Stimulated activated CD4-positive, alpha-beta T cell treated with anti-CD3 and anti-CD28 coated beads, Interleukin-2, amount 100 ng/mL, for 48 hours (primary cell): Measurements from ENCODE around the gene USP2.

ENCODE experiments used
- DNase-seq, 2 donors: peaks; one replicate each; pipeline ENCODE4 v3.0.0-alpha.2; 2020

Gene USP2

DNA sequence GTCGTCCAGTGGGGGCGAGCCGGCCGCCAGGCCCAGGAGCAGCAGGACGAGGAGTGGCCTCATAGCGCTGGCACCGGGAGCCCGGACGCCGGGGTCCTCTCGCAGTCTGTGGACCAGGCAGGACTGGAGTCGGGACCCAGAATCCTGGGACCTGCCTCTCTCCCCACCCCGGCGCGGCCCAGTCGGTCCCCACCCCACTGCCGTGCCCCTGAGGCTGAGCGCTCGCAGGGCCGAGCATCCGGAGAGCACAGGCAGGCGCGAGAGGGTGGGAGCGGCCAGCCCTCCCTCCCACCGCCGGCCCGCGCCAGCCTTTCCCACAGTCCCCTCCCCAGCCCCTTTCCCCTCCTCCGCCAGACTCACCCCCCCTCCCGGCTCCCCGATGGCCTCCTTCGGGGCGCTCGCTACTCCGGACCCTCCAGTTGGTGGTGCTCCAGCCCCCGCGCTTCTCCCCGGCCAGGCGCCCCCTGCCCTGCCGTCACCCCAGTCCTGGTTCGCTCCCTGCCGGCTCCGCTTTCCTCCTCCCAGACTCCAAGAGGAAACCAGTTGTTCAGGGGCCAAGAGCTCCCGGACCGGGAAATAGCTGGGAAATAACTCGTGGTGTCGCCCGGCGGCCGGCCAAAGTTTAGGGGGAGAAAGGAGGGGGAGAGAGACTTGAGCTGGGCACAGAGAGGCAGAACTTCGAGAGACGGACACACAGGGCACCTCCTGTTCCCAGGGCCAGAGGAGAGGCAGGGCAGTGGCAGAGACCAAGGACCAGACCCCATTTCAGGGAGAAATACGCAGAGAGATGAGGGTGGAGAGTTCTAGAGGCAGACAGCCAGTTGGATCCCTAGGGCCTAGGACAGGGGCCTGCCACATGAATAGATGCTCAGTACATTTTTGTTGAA lies 40.9 kb downstream of the USP2 start, which contains the start of gene C1QTNF5:
TSS of gene C1QTNF5 (minus strand) at position 549 of the 887 bp plus-strand sequence. CDS start at position 63, 486 bp downstream.
- no peak for DNase-seq

DNA sequence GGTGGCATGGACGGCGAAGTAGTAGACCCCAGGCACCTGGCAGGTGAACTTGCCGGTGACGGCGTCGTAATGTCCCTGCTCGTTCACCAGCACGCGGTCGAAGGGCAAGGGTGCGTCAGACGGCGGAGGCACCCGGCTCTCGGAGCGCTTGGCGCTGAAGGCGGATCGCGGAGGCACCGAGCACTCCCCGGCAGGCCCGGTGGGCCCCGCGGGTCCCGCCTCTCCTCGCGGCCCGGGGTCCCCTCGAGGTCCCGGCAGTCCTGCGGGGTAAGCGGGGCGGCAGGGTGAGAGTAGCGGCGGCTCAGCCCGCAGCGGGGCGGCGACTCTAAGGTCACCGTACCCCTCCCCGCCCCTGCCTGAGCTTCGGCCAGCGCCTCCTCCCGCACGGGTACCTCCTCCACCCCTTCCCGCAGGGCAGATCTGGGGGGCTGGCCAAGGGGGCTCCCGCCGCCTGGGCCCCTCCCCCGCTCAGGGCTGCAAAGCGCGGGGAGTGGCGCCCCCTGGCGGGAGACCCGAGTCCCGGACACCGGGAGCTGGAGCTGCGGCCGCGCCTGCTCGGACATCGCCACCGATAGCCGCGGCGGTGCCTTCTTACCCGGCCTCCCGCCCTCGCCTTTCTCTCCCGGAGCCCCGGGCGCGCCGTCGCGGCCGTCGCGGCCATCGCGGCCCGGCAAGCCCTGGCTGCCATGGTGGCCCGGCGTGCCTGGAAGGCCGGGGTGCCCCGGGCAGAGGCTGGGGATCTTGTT lies 41.7 kb downstream of the USP2 start:
- DNase-seq: no peak

DNA sequence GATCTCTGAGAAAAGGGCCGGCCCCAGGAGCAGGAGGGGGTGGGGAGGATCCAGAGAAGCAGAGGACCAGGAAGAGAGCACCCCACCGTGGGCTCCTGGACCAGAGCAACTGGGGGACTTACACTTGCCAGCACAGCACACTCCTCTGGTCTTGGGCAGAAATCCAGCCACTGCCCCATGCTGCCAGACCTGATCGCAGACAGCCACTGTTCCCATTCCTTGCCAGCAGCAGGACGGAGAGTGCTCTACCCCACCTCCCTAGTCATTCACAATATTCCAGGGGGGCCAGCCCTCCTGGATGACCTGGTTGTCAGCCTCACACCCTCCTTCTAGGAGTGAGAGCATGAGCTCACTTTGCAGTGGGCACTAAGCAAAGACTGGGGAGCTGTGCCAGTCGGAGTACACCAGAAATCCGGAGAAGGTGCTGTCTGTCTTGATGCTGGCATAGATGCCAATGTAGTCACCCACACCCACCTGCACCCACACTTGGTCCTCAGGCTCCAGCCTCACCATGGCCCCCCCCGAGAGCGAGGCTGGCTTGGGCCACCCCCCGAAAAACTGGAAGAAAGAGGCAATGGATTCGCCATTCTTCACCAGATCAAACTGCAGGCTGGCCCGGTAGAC lies 42.4 kb downstream of the USP2 start:
- DNase-seq: no peak

DNA sequence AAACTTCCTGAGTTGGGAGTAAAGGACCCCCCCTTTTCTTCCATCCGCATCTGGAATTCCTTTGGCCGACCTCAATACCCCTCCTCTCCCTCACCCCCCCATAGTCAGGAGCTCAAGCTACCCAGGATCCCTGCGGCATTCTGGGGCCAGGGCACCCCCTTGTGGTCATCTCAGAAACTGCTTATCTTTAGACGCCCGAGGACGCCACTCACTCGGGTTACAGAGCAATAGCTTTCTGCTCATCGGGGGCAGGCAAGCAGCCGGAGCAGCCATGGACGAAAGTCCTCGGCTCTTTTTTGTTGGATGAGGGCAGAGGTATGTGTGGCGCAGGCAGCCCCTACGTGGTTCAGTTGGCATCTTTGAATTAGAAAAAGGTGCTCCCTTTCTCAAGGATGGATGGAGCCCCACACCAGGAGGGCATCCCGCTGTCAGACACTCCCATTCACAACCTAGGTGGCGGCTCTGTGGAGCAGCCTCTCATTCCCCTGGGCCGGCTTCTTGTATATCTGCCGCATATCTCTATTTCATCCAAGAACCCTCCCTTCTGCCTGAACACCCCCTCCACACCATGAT lies 43.1 kb downstream of the USP2 start:
- peak; percentile 70 to 79 for DNase-seq

DNA sequence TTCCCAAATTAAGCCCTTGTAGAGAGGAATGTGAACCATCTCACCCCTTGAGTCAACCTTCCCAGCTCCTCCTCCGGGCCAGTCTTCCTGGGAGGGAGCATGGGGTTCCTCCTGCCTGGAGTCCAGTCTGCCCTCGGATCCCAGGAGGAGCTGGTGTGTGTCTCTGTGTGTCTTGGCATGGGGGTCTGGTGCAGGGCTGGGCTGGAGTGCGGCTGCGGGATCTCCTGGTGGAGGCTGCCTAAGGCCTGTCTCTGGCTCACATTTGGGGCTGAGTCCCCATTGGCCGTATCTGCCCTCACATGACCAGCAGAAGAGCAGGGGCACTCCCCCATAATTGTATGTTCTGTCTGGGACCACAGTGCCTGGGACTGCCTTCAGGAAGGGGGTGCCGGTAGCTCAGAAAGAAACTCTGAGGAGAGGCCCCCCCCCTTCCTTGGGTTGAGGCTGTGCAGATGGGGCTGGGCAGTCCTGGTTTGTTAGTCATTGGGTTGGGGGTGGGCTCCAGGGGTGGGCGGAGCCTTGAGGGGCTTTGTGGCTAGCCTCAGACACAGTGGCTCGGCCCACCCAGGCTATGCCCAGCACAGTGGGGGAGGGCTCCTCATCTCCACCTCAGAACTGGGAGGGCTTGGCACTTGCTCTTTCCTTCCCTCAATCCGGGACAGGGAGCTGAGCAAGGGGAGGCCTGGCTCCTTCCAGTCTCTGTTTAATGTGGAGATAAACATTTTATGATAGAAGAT lies 43.7 kb downstream of the USP2 start:
- no peak for DNase-seq

DNA sequence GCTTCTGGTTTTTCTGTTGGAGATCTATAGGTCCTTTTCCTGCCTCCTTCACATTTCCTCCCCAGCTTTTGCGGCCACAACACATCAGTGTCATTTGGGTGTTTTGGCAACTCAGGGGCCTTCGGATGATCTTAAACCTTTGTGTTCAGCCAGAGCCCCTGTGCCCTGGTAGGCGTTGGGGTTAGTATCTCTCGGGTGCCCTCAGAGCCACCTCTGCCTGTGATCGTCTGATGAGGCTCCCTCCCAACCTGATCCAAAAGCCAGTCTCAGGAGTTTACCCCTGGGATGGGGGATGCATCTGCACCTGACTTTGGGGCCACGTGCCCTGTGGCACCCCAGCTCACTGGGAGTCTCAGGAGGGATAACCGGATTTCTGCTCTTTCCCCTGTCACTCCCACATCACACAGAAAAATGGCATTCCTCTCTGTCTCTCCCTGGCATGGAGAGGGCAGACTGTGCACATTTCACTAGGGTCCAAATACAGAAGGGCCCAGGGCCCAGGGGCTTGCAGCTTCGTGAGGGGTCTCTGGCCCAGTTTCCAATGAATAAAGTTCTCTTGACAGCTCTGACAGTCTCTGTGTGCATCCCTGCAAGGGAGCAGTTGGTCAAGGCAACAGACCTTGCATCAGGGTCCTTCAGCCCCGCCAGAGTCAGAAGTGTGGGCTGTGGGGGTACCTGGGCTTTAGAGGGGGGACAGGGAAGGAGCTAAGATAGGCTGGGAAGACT lies 44.6 kb downstream of the USP2 start:
- DNase-seq: no peak

DNA sequence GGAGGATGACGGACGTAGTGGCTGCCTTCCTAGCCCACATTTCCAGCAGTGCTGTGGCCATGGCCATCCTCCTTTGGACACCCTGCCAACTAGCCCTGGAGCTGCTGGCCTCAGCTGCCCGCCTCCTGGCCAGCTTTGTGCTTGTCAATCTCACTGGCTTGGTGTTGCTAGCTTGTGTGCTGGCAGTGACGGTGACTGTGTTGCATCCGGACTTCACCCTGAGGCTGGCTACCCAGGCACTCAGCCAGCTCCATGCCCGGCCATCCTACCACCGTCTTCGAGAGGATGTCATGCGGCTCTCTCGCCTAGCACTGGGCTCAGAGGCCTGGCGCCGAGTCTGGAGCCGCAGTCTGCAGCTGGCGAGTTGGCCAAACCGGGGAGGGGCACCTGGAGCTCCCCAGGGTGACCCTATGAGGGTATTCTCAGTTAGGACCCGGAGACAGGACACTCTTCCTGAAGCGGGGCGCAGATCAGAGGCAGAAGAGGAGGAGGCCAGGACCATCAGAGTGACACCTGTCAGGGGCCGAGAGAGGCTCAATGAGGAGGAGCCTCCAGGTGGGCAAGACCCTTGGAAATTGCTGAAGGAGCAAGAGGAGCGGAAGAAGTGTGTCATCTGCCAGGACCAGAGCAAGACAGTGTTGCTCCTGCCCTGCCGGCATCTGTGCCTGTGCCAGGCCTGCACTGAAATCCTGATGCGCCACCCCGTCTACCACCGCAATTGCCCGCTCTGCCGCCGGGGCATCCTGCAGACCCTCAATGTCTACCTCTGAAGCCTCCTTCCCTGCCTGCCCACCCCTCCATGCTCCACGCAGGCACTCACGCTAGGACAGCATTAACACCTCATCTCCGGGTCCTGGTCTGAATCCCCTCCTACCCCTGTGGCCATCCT lies 45.6 kb downstream of the USP2 start:
- no peak for DNase-seq

DNA sequence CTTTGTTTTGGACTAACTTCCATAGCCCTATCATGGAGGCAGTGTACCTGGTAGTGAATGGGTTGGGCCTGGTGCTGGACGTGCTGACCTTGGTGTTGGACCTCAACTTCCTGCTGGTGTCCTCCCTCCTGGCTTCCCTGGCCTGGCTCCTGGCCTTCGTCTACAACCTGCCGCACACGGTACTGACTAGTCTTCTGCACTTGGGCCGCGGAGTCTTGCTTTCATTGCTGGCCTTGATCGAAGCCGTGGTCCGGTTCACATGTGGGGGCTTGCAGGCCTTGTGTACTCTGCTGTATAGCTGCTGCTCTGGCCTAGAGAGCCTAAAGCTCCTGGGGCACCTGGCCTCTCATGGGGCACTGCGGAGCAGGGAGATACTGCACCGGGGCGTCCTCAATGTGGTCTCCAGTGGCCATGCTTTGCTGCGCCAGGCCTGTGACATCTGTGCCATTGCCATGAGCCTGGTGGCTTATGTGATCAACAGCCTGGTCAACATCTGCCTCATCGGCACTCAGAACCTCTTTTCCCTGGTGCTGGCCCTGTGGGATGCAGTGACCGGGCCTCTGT lies 46.3 kb downstream of the USP2 start:
- no peak for DNase-seq

DNA sequence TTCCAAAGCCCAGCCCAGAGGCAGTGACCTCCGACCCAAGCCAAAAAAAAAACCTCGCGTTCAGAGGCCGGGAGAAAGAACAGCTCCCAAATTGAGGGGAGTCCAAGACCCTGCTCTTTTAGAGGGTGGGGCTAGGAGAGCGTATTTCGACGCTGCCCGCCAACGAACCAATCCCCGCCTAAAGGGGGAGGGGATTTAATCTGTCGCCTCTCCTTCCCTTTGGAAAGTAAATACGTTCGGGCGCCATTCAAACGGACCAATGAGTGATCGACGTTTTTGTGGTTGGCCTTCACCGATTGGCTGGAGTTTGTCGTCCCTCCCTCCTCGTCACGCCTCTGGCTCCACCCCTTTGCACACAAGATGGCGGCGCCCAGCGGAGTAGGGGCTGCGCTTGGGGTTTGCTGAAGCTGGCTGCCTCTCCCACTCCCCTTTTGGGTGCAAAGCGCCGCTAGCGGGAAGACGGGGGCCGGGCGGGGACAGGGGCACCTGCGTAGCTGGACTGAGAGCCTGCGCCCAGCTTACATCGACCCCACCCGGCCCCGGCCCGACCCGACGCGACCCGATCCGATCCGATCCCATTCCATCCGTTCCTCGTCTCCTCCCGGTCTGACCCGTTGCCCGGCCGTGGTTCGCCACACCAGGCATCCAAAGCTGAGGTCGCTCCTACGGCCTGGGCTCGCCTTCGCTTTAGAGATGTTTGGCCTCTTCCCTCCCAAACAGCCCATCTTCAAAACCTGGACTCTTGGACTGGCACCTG lies 47.1 kb downstream of the USP2 start, which contains the start of gene RNF26:
TSS of gene RNF26 (plus strand) at position 354 of the 757 bp plus-strand sequence. CDS start 596 bp downstream, outside the sequence.
- peak; percentile 85 to 90 for DNase-seq

DNA sequence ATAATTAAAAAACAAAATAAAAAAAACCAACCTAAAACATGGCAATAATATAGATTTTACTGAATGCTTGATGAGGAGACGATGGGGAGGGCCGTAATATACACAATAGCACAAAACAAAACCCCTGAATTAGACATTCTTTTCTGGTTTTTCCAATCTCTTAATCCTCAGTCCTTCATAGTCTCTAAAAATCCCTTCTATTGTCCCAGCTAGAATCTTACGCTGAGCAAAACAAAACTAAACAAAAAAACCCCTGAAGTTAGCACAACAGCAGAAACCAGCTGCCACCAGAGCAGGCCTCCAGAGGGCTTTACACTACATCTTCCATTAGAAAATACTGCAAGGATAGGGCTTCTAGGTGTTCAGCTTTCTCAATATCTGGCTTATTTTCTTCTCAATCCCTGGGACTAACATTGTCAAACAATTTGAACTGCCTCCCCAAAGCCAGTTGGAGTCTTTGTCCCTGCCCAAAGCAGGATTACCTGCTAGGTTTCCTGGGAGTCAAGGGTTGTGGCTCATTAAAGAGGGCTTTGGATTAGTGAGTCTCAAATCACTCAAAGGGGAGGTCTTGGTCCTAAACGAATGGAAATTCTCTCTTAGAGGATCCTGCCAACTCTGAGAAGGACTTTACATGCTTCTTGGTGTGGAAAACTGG lies 49.3 kb downstream of the USP2 start:
- no peak for DNase-seq

DNA sequence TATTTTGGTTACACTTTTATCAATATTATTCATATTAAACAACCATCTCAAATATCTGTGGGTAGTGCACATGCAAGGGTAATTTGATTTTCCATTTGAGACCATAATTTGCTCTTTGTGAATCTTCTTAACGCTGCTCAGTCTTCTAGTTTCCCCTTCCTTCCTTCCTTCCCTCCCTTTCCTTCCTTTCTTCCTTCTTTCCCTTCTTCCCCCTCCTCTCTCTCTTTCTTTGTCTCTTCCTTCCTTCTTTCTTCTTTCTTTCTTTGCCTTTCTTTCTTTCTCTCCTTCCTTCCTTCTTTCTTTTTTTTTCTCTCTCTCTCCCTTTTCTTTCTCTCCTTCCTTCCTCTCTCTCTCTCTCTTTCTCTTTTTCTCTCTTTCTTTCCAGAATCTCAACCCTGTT lies 51.3 kb downstream of the USP2 start:
- no peak for DNase-seq

DNA sequence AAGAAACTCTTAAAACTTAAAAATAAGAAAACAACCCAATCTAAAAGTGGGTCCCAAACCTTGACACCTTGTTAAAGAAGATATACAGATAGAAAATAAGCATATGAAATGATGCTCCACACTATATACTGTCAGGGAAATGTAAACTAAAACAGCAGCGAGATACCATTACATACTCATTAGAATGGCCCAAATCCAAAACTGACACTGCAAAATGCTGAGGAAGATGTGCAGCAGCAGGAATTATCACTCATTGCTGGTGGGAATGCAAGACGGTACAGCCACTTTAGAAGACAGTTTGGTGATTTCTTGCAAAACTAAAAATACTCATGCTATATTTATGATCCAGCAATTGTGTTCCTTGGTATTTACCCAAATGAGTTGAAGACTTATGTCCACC lies 52.2 kb downstream of the USP2 start:
- no peak for DNase-seq

DNA sequence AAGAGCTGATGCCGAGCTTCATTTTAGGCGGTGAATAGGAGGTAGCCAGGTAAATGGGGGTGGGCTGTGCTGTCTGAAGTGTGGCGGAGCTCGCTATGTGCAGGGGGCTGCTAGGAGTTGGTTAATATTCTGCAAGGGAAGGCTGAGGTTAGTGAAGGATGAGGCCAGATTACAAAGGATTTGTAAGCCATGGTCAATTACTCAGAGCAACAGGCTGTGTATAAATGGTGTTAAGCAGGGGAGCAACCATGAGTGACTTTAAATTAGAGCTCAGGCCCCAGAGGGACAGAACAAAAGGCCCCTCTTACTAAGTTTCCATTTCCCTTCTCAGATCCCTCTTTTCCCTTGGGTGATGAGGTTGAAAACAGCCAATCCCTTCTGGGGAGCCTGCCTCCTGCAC lies 57.3 kb downstream of the USP2 start:
- no peak for DNase-seq

DNA sequence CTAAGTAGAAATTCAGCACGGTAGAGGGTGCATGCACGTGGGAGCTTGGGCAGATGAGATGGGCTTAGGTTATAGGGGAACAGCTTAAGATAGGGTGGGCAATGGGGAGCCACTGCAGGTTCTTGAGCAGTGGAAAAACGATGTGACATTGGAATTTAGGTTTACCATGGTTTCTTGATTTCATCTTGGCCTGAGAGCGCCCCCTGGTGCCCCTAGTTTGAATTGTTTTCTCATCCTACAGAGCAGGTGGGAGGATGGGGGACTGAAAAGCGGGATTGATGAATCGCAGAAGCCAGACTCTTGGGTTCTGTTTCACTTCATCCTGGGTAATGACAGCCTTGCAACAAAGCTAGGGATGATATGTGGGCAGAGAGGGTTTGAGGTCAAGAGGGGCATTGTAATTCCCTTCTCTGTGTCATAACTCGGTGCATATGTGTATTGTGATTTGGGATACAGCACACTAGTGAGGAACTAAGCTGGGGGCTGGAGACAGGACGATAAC lies 57.9 kb downstream of the USP2 start:
- peak; percentile 83 to 87 for DNase-seq

DNA sequence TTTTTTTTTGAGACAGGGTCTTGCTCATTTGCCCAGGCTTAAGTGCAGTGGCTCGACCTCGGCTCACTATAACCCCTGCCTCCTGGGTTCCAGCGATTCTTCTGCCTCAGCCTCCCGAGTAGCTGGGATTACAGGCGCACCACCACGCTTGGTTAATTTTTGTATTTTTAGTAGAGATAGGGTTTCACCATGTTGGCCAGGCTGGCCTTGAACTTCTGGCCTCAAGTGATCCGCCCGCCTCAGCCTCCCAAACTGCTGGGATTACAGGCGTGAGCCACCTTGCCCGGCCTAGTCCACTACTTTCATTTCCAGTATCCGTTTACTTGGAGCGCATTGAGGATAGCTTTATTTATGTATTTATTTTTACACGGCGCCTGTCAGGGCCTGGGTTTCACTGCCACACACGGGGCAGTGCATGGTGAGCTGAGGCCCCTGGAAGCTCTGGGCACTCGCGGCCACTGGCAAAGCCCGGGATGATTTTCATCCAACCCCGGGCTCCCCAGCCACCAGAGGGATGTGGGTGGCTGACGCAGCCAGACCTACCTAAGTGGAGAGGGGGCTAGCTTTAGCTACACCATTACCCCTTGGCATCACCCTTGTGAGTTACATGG lies 58.5 kb downstream of the USP2 start:
- DNase-seq: no peak

DNA sequence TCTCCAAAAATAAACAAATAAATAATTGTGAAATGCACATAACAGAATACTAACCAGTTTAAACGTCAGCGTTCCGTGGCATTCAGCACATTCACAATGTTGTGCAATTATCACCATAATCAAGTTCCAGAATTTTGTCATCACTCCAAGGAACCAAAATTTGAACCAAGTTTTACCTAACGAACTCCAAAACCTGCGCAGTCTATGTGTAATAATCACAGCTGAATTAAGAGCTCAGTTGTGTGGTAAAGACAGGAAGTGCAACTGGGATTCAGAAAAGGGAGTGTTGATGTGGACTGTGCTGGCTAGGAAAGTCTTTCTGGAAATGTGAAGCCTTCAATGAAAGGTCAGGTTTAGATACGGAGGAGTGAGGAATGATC lies 59.1 kb downstream of the USP2 start:
- no peak for DNase-seq

DNA sequence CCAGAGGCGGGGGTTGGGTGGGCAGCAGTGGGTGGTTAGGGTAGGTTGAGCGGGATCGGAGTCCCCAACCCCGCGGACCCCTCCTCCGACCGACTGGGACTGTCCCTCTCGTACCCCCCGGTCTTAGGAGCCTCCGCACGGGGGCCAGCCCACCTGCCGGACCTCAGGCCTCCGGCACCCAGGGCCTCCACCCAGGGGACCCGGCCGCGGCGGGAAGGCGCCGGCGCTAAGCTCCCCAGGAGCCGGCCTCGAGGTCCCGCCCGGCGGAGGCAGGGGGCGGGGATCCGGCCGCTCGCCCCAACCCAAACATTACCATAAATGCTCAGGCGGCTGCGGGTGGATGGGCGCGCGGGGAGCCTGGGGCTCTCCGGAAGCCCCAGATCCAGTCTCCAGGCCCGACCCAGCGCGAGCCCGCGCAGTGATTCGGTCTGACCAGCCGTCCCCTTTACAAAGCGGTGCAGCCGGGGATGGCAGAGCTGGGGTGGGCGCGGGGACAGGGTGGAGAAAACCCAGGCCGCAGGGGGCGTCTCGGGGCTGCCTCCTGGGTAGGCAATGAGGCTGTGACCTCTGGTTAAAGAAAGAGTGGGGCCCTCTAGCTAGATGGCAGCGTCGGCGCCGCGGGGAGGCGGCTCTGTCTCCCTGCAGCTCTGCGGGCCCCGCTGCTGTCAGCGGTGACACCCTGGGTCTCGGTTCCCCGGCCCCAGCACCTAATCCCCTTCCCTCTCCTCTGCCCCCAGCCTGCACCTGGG lies 60.5 kb downstream of the USP2 start:
- DNase-seq: peak in 1 of 2 donors; percentile 56
